ENCODE measurements around the gene SGTA. TPM values are rescaled to one million over a fixed set of nuclear protein-coding genes. Genes with fewer than 3 reads are reported as not detected.
A peak's percentile ranks its signal among the peaks of the same experiment; 100 is the strongest.

The SGTA gene
- total and polyA plus RNA-seq, 4 donors, result 16.7 to 38.4 (median 21.0) TPM

DNA sequence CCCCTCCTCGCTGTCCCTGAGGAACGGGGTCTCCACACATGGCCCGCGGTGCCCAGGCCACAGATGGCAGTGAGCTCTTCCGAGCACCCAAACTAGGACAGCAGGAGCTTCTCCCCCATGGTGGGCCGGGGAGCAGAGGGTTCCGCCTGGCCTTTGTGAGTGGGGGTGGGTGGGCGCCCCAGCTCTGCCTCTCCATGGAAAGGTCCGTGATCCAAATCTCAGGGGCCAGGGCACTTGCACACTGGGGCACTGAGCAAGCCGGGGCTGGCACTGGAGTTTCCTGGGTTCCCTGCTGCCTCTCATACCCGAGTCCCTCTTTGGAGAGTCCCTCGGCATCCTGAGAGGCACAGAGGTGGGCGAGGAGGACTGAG, 59.7 kb downstream of the SGTA start:
- H3K9ac ChIP-seq (ENCODE audit: low read depth in 1 of 2, low read length in 2 of 2), result no peak overlapping the region
- peaks cover 0 to 8% (median 5%) of the 10 kb centered on the region in 4 donors for H3K4me1 ChIP-seq (ENCODE audit: control insufficient read depth in 4 of 4, insufficient read depth in 4 of 4, low read length in 3 of 4)
- H3K9me3 ChIP-seq (ENCODE audit: control insufficient read depth in 4 of 4, low read length in 3 of 4), result no peaks in the 10 kb centered on the region
- H3K27me3 ChIP-seq (ENCODE audit: control insufficient read depth in 4 of 4, insufficient read depth in 4 of 4, low read length in 3 of 4), result peaks cover 0 to 7% (median 3%) of the 10 kb centered on the region in 4 donors
- H3K4me3 ChIP-seq (ENCODE audit: low read depth in 1 of 3, low read length in 3 of 3), result no peak overlapping the region
- no peak for DNase-seq (ENCODE audit: low spot score)
- TF ChIP-seq YY1 (IDR thresholded peaks at IDR 0.05) (no peak), GABPA (IDR thresholded peaks at IDR 0.05 in 1 of 2, conservative IDR thresholded peaks at IDR 0.05 in 1 of 2) (no peak)
- H3K27ac ChIP-seq (ENCODE audit: low read depth in 1 of 2, low read length in 2 of 2), result no peak overlapping the region
- H3K36me3 ChIP-seq (ENCODE audit: control insufficient read depth in 4 of 4, insufficient read depth in 3 of 4, low read depth in 1 of 4, low read length in 3 of 4), result no peaks in the 10 kb centered on the region
- 84% methylated on average over 13 of the region's 13 CpGs for WGBS

DNA sequence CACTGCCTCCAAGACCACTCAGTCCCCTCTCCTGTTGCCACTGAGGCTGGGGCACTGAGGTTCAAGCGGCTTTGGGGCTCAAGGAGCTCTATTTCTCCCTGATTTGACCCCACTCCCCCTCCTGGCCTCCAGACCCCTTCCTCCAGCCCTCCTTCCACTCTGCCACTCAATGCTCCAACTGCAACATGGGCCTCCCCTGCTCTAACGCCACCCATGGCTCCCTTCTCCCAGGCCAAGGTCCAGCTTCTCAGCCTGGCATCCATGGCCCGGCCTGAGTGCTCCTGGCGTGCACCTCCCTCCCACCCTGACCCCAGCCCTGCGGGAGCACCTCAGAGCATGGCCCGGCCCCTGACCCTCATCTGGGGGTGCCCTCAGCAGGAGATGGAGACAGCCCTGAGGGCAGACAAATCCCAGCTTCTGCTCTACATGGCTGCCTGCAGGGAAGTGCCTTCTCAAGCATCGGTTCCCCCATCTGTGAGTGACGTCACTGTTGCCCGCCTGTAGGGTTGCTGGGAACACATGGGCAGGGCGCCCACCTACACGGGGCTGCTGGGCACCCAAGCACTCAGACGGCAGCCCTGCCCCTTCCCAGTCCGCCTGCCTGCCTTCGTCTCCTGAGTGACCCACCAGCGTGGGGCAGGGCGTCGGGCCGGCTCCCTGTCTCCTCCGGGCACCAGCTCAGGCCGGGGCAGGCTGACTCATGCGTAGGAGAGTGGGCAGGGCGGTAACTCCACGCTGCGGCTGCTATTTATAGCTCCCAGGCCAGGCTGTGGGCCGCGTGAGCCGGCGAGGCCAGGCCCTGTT, 60.3 kb downstream of the SGTA start:
- DNase-seq (ENCODE audit: low spot score), result no peak
- H3K4me1 ChIP-seq (ENCODE audit: control insufficient read depth in 4 of 4, insufficient read depth in 4 of 4, low read length in 3 of 4), result peaks cover 0 to 8% (median 5%) of the 10 kb centered on the region in 4 donors
- WGBS, result 60% methylated on average over 28 of the region's 28 CpGs

DNA sequence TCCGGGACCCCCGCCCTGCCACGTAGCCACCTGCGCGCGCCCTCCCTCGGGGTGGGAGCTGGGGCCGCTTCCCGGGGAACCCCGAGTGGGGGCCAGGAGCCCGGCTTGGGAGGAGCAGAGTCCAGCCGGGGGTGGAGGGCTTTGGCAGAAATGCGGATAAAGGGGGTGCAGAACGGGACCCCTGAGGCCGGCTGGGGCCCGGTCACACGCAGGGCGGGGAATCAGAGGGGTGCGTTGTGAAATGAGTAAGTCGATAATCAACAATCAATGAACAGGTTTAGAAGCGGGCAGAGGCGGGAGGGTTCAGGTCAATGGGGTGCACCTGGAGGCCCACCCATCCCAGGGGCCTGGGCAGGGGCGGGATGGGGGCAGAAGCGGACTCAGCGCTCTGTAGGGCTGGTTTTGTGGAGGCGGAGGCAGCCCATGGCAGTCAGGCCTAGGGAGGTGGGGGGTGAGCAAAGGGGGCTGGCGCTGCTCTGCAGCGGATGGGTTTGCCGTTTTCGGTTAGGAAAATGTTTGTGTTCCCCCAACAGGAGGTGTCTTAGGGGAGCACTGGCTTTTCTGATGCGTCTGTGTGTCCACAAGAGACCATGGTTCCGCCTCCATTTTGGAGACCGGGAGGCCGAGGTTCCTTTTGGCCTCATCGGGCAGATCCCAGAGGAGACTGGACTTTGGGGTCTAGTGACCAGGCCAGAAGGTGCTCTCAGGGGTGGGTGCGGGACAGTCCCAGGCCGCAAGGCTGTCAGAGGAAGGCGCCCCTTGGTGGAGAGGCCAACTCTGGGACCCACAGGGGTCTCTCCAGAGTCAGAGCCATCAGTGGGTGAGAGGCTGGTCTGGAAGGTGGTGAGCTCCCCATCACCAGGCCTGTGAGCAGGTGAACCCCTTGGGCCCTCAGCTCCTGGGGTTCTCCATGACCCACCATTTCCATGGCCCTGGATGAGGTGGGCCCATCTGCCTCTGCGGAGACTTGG, 61.2 kb downstream of the SGTA start:
- peaks cover 0 to 7% (median 3%) of the 10 kb centered on the region in 4 donors for H3K27me3 ChIP-seq (ENCODE audit: control insufficient read depth in 4 of 4, insufficient read depth in 4 of 4, low read length in 3 of 4)
- no peaks in the 10 kb centered on the region for H3K36me3 ChIP-seq (ENCODE audit: control insufficient read depth in 4 of 4, insufficient read depth in 3 of 4, low read depth in 1 of 4, low read length in 3 of 4)
- H3K27ac ChIP-seq (ENCODE audit: low read depth in 1 of 2, low read length in 2 of 2), result no peak overlapping the region
- DNase-seq (ENCODE audit: low spot score), result no peak
- no peak overlapping the region for H3K9ac ChIP-seq (ENCODE audit: low read depth in 1 of 2, low read length in 2 of 2)
- H3K9me3 ChIP-seq (ENCODE audit: control insufficient read depth in 4 of 4, low read length in 3 of 4), result no peaks in the 10 kb centered on the region
- H3K4me1 ChIP-seq (ENCODE audit: control insufficient read depth in 4 of 4, insufficient read depth in 4 of 4, low read length in 3 of 4), result peaks cover 0 to 8% (median 5%) of the 10 kb centered on the region in 4 donors
- peak overlapping the region in 1 of 3 donors; percentile 50 for H3K4me3 ChIP-seq (ENCODE audit: low read depth in 1 of 3, low read length in 3 of 3)
- WGBS, result 31% methylated on average over 39 of the region's 39 CpGs
- TF ChIP-seq, protein P1, sequence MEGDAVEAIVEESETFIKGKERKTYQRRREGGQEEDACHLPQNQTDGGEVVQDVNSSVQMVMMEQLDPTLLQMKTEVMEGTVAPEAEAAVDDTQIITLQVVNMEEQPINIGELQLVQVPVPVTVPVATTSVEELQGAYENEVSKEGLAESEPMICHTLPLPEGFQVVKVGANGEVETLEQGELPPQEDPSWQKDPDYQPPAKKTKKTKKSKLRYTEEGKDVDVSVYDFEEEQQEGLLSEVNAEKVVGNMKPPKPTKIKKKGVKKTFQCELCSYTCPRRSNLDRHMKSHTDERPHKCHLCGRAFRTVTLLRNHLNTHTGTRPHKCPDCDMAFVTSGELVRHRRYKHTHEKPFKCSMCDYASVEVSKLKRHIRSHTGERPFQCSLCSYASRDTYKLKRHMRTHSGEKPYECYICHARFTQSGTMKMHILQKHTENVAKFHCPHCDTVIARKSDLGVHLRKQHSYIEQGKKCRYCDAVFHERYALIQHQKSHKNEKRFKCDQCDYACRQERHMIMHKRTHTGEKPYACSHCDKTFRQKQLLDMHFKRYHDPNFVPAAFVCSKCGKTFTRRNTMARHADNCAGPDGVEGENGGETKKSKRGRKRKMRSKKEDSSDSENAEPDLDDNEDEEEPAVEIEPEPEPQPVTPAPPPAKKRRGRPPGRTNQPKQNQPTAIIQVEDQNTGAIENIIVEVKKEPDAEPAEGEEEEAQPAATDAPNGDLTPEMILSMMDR (IDR thresholded peaks at IDR 0.05; ENCODE audit: low read depth, low read length, missing input control), result no peak
- TF ChIP-seq SP1 (IDR thresholded peaks at IDR 0.05) (no peak), GABPA (IDR thresholded peaks at IDR 0.05 in 1 of 2, conservative IDR thresholded peaks at IDR 0.05 in 1 of 2) (no peak), JUND (IDR thresholded peaks at IDR 0.05) (no peak), HNF4A (conservative IDR thresholded peaks at IDR 0.05) (no peak), TAF1 (conservative IDR thresholded peaks at IDR 0.05) (no peak), NR2F2 (IDR thresholded peaks at IDR 0.05) (no peak)
- TF ChIP-seq, protein P2, sequence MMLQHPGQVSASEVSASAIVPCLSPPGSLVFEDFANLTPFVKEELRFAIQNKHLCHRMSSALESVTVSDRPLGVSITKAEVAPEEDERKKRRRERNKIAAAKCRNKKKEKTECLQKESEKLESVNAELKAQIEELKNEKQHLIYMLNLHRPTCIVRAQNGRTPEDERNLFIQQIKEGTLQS (IDR thresholded peaks at IDR 0.05), result no peak
- TF ChIP-seq, protein P3, sequence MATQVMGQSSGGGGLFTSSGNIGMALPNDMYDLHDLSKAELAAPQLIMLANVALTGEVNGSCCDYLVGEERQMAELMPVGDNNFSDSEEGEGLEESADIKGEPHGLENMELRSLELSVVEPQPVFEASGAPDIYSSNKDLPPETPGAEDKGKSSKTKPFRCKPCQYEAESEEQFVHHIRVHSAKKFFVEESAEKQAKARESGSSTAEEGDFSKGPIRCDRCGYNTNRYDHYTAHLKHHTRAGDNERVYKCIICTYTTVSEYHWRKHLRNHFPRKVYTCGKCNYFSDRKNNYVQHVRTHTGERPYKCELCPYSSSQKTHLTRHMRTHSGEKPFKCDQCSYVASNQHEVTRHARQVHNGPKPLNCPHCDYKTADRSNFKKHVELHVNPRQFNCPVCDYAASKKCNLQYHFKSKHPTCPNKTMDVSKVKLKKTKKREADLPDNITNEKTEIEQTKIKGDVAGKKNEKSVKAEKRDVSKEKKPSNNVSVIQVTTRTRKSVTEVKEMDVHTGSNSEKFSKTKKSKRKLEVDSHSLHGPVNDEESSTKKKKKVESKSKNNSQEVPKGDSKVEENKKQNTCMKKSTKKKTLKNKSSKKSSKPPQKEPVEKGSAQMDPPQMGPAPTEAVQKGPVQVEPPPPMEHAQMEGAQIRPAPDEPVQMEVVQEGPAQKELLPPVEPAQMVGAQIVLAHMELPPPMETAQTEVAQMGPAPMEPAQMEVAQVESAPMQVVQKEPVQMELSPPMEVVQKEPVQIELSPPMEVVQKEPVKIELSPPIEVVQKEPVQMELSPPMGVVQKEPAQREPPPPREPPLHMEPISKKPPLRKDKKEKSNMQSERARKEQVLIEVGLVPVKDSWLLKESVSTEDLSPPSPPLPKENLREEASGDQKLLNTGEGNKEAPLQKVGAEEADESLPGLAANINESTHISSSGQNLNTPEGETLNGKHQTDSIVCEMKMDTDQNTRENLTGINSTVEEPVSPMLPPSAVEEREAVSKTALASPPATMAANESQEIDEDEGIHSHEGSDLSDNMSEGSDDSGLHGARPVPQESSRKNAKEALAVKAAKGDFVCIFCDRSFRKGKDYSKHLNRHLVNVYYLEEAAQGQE (IDR thresholded peaks at IDR 0.05), result no peak

More for the DNA sequence above, 60.3 kb downstream of the SGTA start:
- Histone ChIP-seq H3K9ac (ENCODE audit: low read depth in 1 of 2, low read length in 2 of 2) (no peak overlapping the region), H3K27ac (ENCODE audit: low read depth in 1 of 2, low read length in 2 of 2) (no peak overlapping the region), H3K27me3 (ENCODE audit: control insufficient read depth in 4 of 4, insufficient read depth in 4 of 4, low read length in 3 of 4) (peaks cover 0 to 7% (median 3%) of the 10 kb centered on the region in 4 donors), H3K9me3 (ENCODE audit: control insufficient read depth in 4 of 4, low read length in 3 of 4) (no peaks in the 10 kb centered on the region), H3K4me3 (ENCODE audit: low read depth in 1 of 3, low read length in 3 of 3) (no peak overlapping the region), H3K36me3 (ENCODE audit: control insufficient read depth in 4 of 4, insufficient read depth in 3 of 4, low read depth in 1 of 4, low read length in 3 of 4) (no peaks in the 10 kb centered on the region)
- TF ChIP-seq, protein P1 (IDR thresholded peaks at IDR 0.05; ENCODE audit: low read depth, low read length, missing input control), result no peak
- TF ChIP-seq FOXA1 (IDR thresholded peaks at IDR 0.05) (no peak), RXRA (IDR thresholded peaks at IDR 0.05) (no peak), YY1 (IDR thresholded peaks at IDR 0.05) (no peak), HNF4G (IDR thresholded peaks at IDR 0.05) (no peak)
